CD4-positive, alpha-beta T cell treated with Interleukin-15 for 4 hours (primary cell): Measurements from ENCODE around the gene LGALS7B.
"Not testable (repeated sequence)": the region's sequence is repeated elsewhere in the genome, so short reads cannot be mapped to it uniquely, and the experiment has no call there.

Experiments used
- DNase-seq: peaks from one replicate; pipeline ENCODE4 v3.0.0-alpha.2; 2020; ENCODE audit warnings: low spot score

Gene LGALS7B

GRCh38 chr19:38797781-38798180 is 8.8 kb downstream of the LGALS7B start:
- DNase-seq = not testable (repeated sequence)

GRCh38 chr19:38799104-38799503 is 10.1 kb downstream of the LGALS7B start:
- no peak for DNase-seq

- DNase-seq = no peak
Observed at GRCh38 chr19:38800577-38801347, 11.8 kb downstream of the LGALS7B start.

- DNase-seq = no peak
Observed at GRCh38 chr19:38801359-38802095, 12.5 kb downstream of the LGALS7B start.

GRCh38 chr19:38803543-38803942 is 14.5 kb downstream of the LGALS7B start:
- DNase-seq = no peak

- DNase-seq = no peak
Observed at GRCh38 chr19:38805180-38805579, 16.2 kb downstream of the LGALS7B start.

GRCh38 chr19:38806371-38806770 is 17.4 kb downstream of the LGALS7B start:
- no peak for DNase-seq

- not testable (repeated sequence) for DNase-seq
Observed at GRCh38 chr19:38807374-38808098, 18.5 kb downstream of the LGALS7B start.

GRCh38 chr19:38808741-38809140 is 19.7 kb downstream of the LGALS7B start:
- no peak for DNase-seq

- DNase-seq = no peak
Observed at GRCh38 chr19:38809592-38810252, 20.7 kb downstream of the LGALS7B start.

GRCh38 chr19:38812009-38812840 is 23.2 kb downstream of the LGALS7B start:
- no peak for DNase-seq

GRCh38 chr19:38812841-38813320 is 23.9 kb downstream of the LGALS7B start, which contains the start of gene LGALS4:
LGALS4 (minus strand) TSS chr19:38812945; CDS start chr19:38812886, 59 bp downstream.
- DNase-seq = no peak

- DNase-seq = no peak
Observed at GRCh38 chr19:38813323-38813722, 24.3 kb downstream of the LGALS7B start.

GRCh38 chr19:38813932-38814331 is 24.9 kb downstream of the LGALS7B start:
- DNase-seq = not testable (repeated sequence)

- no peak for DNase-seq
Observed at GRCh38 chr19:38815059-38816001, 26.3 kb downstream of the LGALS7B start.

- no peak for DNase-seq
Observed at GRCh38 chr19:38816131-38816750, 27.2 kb downstream of the LGALS7B start.

- DNase-seq = no peak
Observed at GRCh38 chr19:38817081-38817480, 28.1 kb downstream of the LGALS7B start.

- DNase-seq = no peak
Observed at GRCh38 chr19:38819231-38819920, 30.4 kb downstream of the LGALS7B start.
